Measurements from ENCODE around the gene APBA2. TPM values are rescaled to one million over a fixed set of nuclear protein-coding genes. Genes with fewer than 3 reads are reported as not detected.
A peak's percentile ranks its signal among the peaks of the same experiment; 100 is the strongest.
"Not testable (repeated sequence)": the region's sequence is repeated elsewhere in the genome, so short reads cannot be mapped to it uniquely, and the experiment has no call there.

The APBA2 gene
- 4.2 TPM for total RNA-seq

DNA sequence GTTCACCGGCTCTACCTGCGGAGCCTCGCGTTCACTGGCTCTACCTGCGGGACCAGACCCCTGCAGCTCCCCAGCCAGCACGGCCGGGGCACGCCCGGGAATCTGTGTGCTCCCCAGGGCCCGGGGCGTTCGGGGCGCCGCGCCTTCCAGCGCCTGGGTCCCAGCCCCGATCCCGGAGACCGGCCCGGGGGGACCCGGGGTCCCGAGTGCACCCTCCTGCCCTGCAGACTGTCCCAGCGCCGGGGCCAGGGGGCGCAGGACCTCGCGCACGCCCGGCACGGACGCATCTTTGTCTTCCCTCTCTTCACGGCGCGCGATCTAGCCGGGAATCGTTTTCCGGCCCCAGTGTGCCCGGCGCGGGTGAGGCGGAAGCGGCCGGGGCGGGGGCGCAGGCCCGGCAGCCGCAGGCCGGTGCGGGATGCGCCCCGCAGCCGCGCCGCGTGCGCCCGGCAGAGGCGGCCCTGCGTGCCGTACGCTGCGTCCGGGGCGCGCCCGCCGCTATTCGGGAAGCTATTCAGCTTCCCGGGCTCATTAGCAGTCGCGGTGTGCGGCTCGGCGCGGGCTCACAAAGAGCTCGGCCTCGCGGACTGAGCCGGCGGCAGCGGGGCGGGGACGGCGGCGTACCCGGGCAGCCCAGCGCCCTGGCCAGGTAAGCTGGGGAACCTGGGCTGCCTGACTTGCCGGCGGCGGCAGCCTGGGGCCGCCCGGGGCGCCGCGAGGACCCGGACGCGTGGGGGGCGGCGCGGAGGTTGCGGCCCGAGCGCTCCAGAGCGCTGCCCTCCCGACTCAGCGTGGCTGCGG lies at the start of gene APBA2:
TSS of gene APBA2 (plus strand) at position 345 of the 801 bp plus-strand sequence. CDS start 167,911 bp downstream, outside the sequence.
- H3K36me3 ChIP-seq (ENCODE audit: control insufficient read depth in 3 of 3, insufficient read depth in 3 of 3, low read length in 3 of 3) = no peaks in the 10 kb centered on the region
- H3K9ac ChIP-seq (ENCODE audit: low read depth in 1 of 3, low read length in 3 of 3) = no peak within 1 kb of the TSS

GRCh38 chr15:28840285-28840684 lies 45.5 kb upstream of the APBA2 start:
- H3K27me3 ChIP-seq (ENCODE audit: control insufficient read depth in 3 of 3, insufficient read depth in 3 of 3, low read length in 3 of 3); H3K9ac ChIP-seq (ENCODE audit: low read depth in 1 of 3, low read length in 3 of 3); H3K4me3 ChIP-seq (ENCODE audit: low read length in 3 of 3); H3K4me1 ChIP-seq (ENCODE audit: control insufficient read depth in 3 of 3, insufficient read depth in 3 of 3, low read length in 3 of 3); H3K36me3 ChIP-seq (ENCODE audit: control insufficient read depth in 3 of 3, insufficient read depth in 3 of 3, low read length in 3 of 3); H3K27ac ChIP-seq (ENCODE audit: low read depth, low read length); H3K9me3 ChIP-seq (ENCODE audit: control insufficient read depth in 3 of 3, low read length in 3 of 3): not testable (repeated sequence)

More for the DNA sequence above, at the start of gene APBA2:
- peaks cover 15 to 44% (median 24%) of the 10 kb centered on the region in 3 donors for H3K27me3 ChIP-seq (ENCODE audit: control insufficient read depth in 3 of 3, insufficient read depth in 3 of 3, low read length in 3 of 3)
- no peaks in the 10 kb centered on the region for H3K9me3 ChIP-seq (ENCODE audit: control insufficient read depth in 3 of 3, low read length in 3 of 3)
- no peaks in the 10 kb centered on the region for H3K4me1 ChIP-seq (ENCODE audit: control insufficient read depth in 3 of 3, insufficient read depth in 3 of 3, low read length in 3 of 3)
- H3K27ac ChIP-seq (ENCODE audit: low read depth, low read length) = no peak within 1 kb of the TSS
- H3K4me3 ChIP-seq (ENCODE audit: low read length in 3 of 3) = peak within 1 kb of the TSS in 1 of 3 donors; percentile 22

DNA sequence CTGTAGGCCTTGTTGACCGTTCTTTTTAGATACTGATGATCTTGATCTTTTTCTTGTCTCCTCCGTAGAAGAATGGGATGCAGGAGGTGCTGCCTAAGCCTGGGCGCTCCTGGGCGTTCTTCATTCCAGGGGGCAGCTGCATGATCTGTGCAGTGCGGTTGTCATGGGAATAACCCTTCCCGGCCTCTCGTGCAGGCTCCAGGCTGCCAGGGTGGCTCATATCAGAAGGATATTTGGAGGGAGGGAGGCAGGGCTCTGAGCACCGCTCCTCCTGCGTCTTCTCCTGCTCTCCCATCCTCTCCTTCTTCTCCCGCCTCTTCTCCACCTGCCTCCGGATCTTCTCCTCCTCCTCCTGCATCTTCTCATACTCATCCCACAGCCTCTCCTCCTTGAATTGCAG lies 43.6 kb upstream of the APBA2 start:
- not testable (repeated sequence) for H3K4me1 ChIP-seq (ENCODE audit: control insufficient read depth in 3 of 3, insufficient read depth in 3 of 3, low read length in 3 of 3); H3K9me3 ChIP-seq (ENCODE audit: control insufficient read depth in 3 of 3, low read length in 3 of 3); H3K27me3 ChIP-seq (ENCODE audit: control insufficient read depth in 3 of 3, insufficient read depth in 3 of 3, low read length in 3 of 3); H3K27ac ChIP-seq (ENCODE audit: low read depth, low read length); H3K36me3 ChIP-seq (ENCODE audit: control insufficient read depth in 3 of 3, insufficient read depth in 3 of 3, low read length in 3 of 3); H3K9ac ChIP-seq (ENCODE audit: low read depth in 1 of 3, low read length in 3 of 3); H3K4me3 ChIP-seq (ENCODE audit: low read length in 3 of 3)

DNA sequence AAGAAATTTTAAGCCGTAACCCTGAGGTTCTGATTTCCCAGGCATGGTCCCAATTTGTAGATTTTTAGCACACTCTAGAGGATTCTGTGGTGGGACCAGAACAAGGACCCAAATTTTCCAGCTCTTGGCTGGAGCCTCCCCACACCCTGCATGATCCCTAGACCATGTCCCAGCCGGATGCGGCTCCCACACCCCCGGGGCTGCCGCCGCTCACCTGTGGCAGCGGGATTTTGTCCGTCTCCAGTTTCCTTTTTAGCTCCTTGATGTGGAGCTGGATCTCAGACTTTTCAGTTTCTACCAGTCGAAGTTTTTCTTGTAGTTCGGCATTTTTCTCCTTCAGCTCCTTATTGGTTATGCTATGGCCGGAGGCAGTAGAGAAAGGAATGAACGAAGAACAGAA lies 42.3 kb upstream of the APBA2 start:
- not testable (repeated sequence) for H3K9me3 ChIP-seq (ENCODE audit: control insufficient read depth in 3 of 3, low read length in 3 of 3); H3K27ac ChIP-seq (ENCODE audit: low read depth, low read length); H3K9ac ChIP-seq (ENCODE audit: low read depth in 1 of 3, low read length in 3 of 3); H3K27me3 ChIP-seq (ENCODE audit: control insufficient read depth in 3 of 3, insufficient read depth in 3 of 3, low read length in 3 of 3); H3K36me3 ChIP-seq (ENCODE audit: control insufficient read depth in 3 of 3, insufficient read depth in 3 of 3, low read length in 3 of 3); H3K4me1 ChIP-seq (ENCODE audit: control insufficient read depth in 3 of 3, insufficient read depth in 3 of 3, low read length in 3 of 3); H3K4me3 ChIP-seq (ENCODE audit: low read length in 3 of 3)

GRCh38 chr15:28844147-28844546 lies 41.6 kb upstream of the APBA2 start:
- H3K9me3 ChIP-seq (ENCODE audit: control insufficient read depth in 3 of 3, low read length in 3 of 3); H3K9ac ChIP-seq (ENCODE audit: low read depth in 1 of 3, low read length in 3 of 3); H3K36me3 ChIP-seq (ENCODE audit: control insufficient read depth in 3 of 3, insufficient read depth in 3 of 3, low read length in 3 of 3); H3K27ac ChIP-seq (ENCODE audit: low read depth, low read length); H3K4me1 ChIP-seq (ENCODE audit: control insufficient read depth in 3 of 3, insufficient read depth in 3 of 3, low read length in 3 of 3); H3K27me3 ChIP-seq (ENCODE audit: control insufficient read depth in 3 of 3, insufficient read depth in 3 of 3, low read length in 3 of 3); H3K4me3 ChIP-seq (ENCODE audit: low read length in 3 of 3): not testable (repeated sequence)

DNA sequence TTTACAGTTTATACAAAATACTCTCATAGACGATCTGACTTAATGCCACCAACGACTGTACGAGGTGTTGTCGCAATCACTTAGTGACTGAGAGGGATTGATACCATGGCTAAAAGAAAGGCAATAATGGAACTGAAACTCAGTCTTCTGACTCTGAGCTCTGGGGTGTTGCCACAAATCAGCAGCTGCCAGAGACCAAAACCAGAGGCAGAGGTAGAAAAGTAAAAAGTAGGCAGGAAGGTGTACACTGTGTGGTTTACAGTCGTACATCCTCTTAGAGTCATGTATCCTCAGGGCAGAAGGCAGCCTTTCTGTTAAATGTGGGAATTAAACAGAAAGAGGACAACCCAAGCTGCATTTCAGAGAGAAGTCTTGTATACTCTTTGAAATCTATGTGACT lies 38.5 kb upstream of the APBA2 start:
- not testable (repeated sequence) for H3K36me3 ChIP-seq (ENCODE audit: control insufficient read depth in 3 of 3, insufficient read depth in 3 of 3, low read length in 3 of 3); H3K9ac ChIP-seq (ENCODE audit: low read depth in 1 of 3, low read length in 3 of 3); H3K9me3 ChIP-seq (ENCODE audit: control insufficient read depth in 3 of 3, low read length in 3 of 3); H3K27me3 ChIP-seq (ENCODE audit: control insufficient read depth in 3 of 3, insufficient read depth in 3 of 3, low read length in 3 of 3); H3K27ac ChIP-seq (ENCODE audit: low read depth, low read length); H3K4me1 ChIP-seq (ENCODE audit: control insufficient read depth in 3 of 3, insufficient read depth in 3 of 3, low read length in 3 of 3); H3K4me3 ChIP-seq (ENCODE audit: low read length in 3 of 3)

GRCh38 chr15:28847959-28848358 lies 37.8 kb upstream of the APBA2 start:
- not testable (repeated sequence) for H3K27me3 ChIP-seq (ENCODE audit: control insufficient read depth in 3 of 3, insufficient read depth in 3 of 3, low read length in 3 of 3); H3K9me3 ChIP-seq (ENCODE audit: control insufficient read depth in 3 of 3, low read length in 3 of 3); H3K4me1 ChIP-seq (ENCODE audit: control insufficient read depth in 3 of 3, insufficient read depth in 3 of 3, low read length in 3 of 3); H3K4me3 ChIP-seq (ENCODE audit: low read length in 3 of 3); H3K36me3 ChIP-seq (ENCODE audit: control insufficient read depth in 3 of 3, insufficient read depth in 3 of 3, low read length in 3 of 3); H3K9ac ChIP-seq (ENCODE audit: low read depth in 1 of 3, low read length in 3 of 3); H3K27ac ChIP-seq (ENCODE audit: low read depth, low read length)

GRCh38 chr15:28848521-28848920 lies 37.3 kb upstream of the APBA2 start, which contains the start of gene GOLGA6L7:
TSS of gene GOLGA6L7 (minus strand) at chr15:28848644. CDS start at chr15:28848549, 95 bp downstream.
- H3K9ac ChIP-seq (ENCODE audit: low read depth in 1 of 3, low read length in 3 of 3); H3K36me3 ChIP-seq (ENCODE audit: control insufficient read depth in 3 of 3, insufficient read depth in 3 of 3, low read length in 3 of 3); H3K27me3 ChIP-seq (ENCODE audit: control insufficient read depth in 3 of 3, insufficient read depth in 3 of 3, low read length in 3 of 3); H3K4me1 ChIP-seq (ENCODE audit: control insufficient read depth in 3 of 3, insufficient read depth in 3 of 3, low read length in 3 of 3); H3K9me3 ChIP-seq (ENCODE audit: control insufficient read depth in 3 of 3, low read length in 3 of 3); H3K27ac ChIP-seq (ENCODE audit: low read depth, low read length); H3K4me3 ChIP-seq (ENCODE audit: low read length in 3 of 3): not testable (repeated sequence)

DNA sequence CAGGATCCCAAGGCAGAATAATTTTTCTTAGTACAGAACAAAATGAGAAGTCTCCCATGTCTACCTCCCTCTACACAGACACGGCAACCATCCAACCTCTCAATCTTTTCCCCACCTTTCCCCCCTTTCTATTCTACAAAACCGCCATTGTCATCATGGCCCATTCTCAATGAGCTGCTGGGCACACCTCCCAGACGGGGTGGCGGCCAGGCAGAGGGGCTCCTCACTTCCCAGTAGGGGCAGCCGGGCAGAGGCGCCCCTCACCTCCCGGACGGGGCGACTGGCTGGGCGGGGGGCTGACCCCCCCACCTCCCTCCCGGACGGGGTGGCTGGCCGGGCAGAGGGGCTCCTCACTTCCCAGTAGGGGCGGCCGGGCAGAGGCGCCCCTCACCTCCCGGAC lies 36.5 kb upstream of the APBA2 start:
- H3K36me3 ChIP-seq (ENCODE audit: control insufficient read depth in 3 of 3, insufficient read depth in 3 of 3, low read length in 3 of 3); H3K9ac ChIP-seq (ENCODE audit: low read depth in 1 of 3, low read length in 3 of 3); H3K4me3 ChIP-seq (ENCODE audit: low read length in 3 of 3); H3K9me3 ChIP-seq (ENCODE audit: control insufficient read depth in 3 of 3, low read length in 3 of 3); H3K27ac ChIP-seq (ENCODE audit: low read depth, low read length); H3K4me1 ChIP-seq (ENCODE audit: control insufficient read depth in 3 of 3, insufficient read depth in 3 of 3, low read length in 3 of 3); H3K27me3 ChIP-seq (ENCODE audit: control insufficient read depth in 3 of 3, insufficient read depth in 3 of 3, low read length in 3 of 3): not testable (repeated sequence)

DNA sequence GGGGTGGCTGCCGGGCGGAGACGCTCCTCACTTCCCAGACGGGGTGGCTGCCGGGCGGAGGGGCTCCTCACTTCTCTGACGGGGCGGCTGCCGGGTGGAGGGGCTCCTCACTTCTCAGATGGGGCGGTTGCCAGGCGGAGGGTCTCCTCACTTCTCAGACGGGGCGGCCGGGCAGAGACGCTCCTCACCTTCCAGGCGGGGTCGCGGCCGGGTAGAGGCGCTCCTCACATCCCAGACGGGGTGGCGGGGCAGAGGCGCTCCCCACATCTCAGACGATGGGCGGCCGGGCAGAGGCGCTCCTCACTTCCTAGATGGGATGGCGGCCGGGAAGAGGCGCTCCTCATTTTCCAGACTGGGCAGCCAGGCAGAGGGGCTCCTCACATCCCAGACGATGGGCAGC lies 36.0 kb upstream of the APBA2 start:
- not testable (repeated sequence) for H3K27me3 ChIP-seq (ENCODE audit: control insufficient read depth in 3 of 3, insufficient read depth in 3 of 3, low read length in 3 of 3); H3K9ac ChIP-seq (ENCODE audit: low read depth in 1 of 3, low read length in 3 of 3); H3K36me3 ChIP-seq (ENCODE audit: control insufficient read depth in 3 of 3, insufficient read depth in 3 of 3, low read length in 3 of 3); H3K4me1 ChIP-seq (ENCODE audit: control insufficient read depth in 3 of 3, insufficient read depth in 3 of 3, low read length in 3 of 3); H3K9me3 ChIP-seq (ENCODE audit: control insufficient read depth in 3 of 3, low read length in 3 of 3); H3K4me3 ChIP-seq (ENCODE audit: low read length in 3 of 3); H3K27ac ChIP-seq (ENCODE audit: low read depth, low read length)
